ENCODE measurements around the gene SETD7. TPM values are rescaled to one million over a fixed set of nuclear protein-coding genes. Genes with fewer than 3 reads are reported as not detected.

Gene SETD7
- polyA plus RNA-seq, 2 donors, result 9.9 to 12.0 TPM

DNA sequence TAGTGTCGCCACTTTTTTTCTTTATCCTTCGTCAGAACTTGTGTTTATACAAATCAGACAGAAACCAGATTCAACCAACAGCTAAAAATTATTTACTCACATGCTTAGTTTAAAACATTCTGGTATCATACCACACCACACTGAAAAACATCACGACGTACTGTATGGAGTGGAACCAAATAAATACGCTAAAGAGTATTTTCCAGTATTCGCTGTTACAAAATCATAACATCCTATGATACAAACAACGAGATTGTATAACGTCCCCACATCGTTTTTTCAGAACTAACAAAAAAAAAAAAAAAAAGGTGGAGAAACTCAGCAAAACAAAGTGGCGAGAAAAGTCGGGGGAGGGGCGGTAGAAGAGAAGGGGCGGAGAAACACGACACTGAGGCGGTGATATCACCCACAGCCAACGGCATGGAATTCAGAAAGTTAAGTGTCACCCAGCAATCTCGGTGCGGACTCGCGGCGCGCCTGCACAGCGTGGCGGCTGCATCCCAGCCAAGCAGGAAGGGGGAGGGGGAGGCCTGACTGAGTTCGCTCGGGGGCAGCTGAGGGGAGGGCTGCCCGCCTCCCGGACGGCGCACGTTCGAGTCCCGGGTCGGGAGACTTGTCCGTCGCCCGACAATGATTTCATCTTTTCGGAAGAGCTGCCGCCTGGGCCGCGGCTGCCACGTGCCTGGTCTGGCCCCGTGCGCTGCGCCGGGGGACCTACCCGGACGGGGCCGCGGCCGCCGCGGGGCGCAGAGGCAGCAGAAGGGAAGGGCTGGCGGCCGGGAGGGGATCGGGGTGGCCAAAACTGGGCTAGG is 920 bp downstream of the SETD7 start:
- Histone ChIP-seq H3K36me3 (ENCODE audit: control insufficient read depth in 2 of 2, insufficient read depth in 2 of 2, low read length in 1 of 2) (no peaks in the 10 kb centered on the region), H3K27me3 (ENCODE audit: control insufficient read depth in 1 of 2, insufficient read depth in 2 of 2, low read length in 2 of 2) (no peaks in the 10 kb centered on the region), H3K4me1 (ENCODE audit: control insufficient read depth in 2 of 2, insufficient read depth in 2 of 2, low read length in 1 of 2) (peaks cover 0 to 4% of the 10 kb centered on the region in 2 donors), H3K27ac (ENCODE audit: low read depth in 2 of 2, low read length in 1 of 2) (peak overlapping the region; percentile 94 to 98), H3K9me3 (ENCODE audit: control insufficient read depth in 2 of 2, insufficient read depth in 1 of 2, low read depth in 1 of 2, low read length in 1 of 2) (no peaks in the 10 kb centered on the region), H3K4me3 (ENCODE audit: low read depth in 1 of 2, low read length in 2 of 2) (peak overlapping the region; percentile 66 to 93)
- 1 to 2% methylated on average over 48 to 57 of the region's 57 CpGs for WGBS, 2 donors

DNA sequence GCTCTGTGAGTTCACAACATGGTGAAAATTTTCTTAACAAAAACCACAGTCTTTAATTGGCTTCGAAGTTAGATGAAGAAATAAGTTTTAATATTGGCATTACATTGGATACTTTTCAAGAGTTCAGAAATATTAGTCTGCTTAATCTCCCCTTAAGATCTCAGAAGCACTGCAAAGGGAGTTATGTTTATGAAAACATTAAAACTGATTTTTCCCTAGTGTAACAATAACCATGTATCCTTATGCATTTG is 1.5 kb downstream of the SETD7 start:
- H3K4me1 ChIP-seq (ENCODE audit: control insufficient read depth in 2 of 2, insufficient read depth in 2 of 2, low read length in 1 of 2), result peaks cover 0 to 4% of the 10 kb centered on the region in 2 donors
- no peaks in the 10 kb centered on the region for H3K27me3 ChIP-seq (ENCODE audit: control insufficient read depth in 1 of 2, insufficient read depth in 2 of 2, low read length in 2 of 2)
- H3K36me3 ChIP-seq (ENCODE audit: control insufficient read depth in 2 of 2, insufficient read depth in 2 of 2, low read length in 1 of 2), result no peaks in the 10 kb centered on the region
- H3K27ac ChIP-seq (ENCODE audit: low read depth in 2 of 2, low read length in 1 of 2), result peak overlapping the region in 1 of 2 donors; percentile 68
- WGBS, 2 donors, result 30 to 53% methylated on average over 1 of the region's 1 CpG
- H3K9me3 ChIP-seq (ENCODE audit: control insufficient read depth in 2 of 2, insufficient read depth in 1 of 2, low read depth in 1 of 2, low read length in 1 of 2), result no peaks in the 10 kb centered on the region
- peak overlapping the region in 1 of 2 donors; percentile 66 for H3K4me3 ChIP-seq (ENCODE audit: low read depth in 1 of 2, low read length in 2 of 2)

DNA sequence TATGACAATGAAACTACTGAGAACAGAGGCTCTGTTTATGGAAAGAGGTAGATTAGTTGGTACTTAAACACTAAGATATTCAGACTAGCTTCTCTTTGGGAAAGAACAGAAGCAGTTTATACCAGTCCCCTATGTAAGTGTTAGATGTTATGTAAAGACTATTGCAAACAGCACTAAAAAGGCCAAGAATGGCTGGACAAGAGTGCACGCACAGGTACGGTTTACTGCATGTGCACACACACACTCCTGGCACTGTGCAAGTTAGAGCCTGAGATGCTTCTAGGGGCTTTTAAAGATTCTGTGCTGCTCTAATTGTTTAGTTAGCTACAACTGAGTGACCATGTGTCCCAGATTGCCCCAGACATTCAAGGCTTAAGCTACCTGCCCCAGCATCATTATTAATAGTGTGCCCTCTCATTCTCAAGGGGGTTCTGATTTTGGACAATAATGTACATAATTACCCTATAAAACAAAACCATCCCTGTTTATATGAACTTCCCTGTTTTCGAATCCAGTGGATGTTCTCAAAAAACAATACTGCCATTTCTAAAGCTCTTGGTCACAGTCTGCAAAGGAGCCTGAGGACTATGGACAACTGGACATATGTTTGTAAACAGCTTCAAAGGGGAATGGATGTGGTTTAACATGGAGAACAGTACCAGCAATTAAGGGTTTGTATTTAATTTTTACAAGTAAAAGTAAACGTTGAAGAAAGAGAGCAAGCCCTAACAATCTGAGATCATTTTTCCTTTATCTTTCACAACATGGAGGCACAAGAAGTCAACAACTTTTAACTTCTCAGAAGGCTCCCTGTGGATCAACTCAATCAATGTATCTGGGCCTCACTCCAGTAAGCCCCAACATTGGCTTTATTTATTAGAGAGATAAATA is 2.0 kb downstream of the SETD7 start:
- Histone ChIP-seq H3K9me3 (ENCODE audit: control insufficient read depth in 2 of 2, insufficient read depth in 1 of 2, low read depth in 1 of 2, low read length in 1 of 2) (no peaks in the 10 kb centered on the region), H3K4me3 (ENCODE audit: low read depth in 1 of 2, low read length in 2 of 2) (peak overlapping the region in 1 of 2 donors; percentile 66), H3K27me3 (ENCODE audit: control insufficient read depth in 1 of 2, insufficient read depth in 2 of 2, low read length in 2 of 2) (no peaks in the 10 kb centered on the region), H3K36me3 (ENCODE audit: control insufficient read depth in 2 of 2, insufficient read depth in 2 of 2, low read length in 1 of 2) (no peaks in the 10 kb centered on the region), H3K27ac (ENCODE audit: low read depth in 2 of 2, low read length in 1 of 2) (peak overlapping the region in 1 of 2 donors; percentile 68), H3K4me1 (ENCODE audit: control insufficient read depth in 2 of 2, insufficient read depth in 2 of 2, low read length in 1 of 2) (peaks cover 0 to 4% of the 10 kb centered on the region in 2 donors)
- 41 to 46% methylated on average over 4 of the region's 4 CpGs for WGBS, 2 donors

DNA sequence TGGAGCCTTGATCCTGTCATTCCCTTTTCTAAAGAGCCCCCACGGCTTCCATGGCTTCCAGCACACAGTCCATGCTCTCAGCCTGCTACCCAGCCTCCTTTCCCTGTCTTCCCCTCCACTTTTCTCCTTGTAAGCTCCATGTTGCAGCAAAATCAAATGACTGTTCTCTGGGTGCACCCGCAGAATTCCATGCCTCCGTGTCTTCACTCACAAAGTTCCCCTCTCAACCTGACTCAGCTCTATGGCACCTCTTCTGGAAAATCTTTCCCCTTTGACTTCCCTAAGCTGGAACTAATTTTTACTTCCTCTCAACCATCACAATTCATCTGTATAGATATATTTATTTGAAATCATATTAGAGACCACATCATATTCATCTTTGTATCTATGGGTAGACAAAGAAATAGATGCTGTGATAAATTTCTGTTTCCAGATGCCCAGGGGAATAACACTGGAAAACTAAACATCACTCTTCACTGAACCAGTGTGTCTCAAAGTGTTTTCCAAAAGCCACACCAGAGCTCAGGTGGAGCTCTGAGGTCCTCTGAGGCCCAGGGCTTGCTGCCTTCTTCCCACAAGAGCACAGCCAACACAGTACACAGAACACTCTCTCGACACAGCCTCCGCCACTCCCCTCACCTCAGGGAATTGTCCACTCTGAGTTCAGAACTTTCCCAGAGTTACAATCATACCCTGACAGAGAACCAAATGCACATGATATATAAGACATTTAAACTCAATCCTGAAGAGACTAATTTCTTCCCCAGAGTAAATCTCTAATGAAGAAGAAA is 3.3 kb downstream of the SETD7 start:
- 58 to 70% methylated on average over 5 of the region's 5 CpGs for WGBS, 2 donors
- H3K9me3 ChIP-seq (ENCODE audit: control insufficient read depth in 2 of 2, insufficient read depth in 1 of 2, low read depth in 1 of 2, low read length in 1 of 2), result no peaks in the 10 kb centered on the region
- H3K27ac ChIP-seq (ENCODE audit: low read depth in 2 of 2, low read length in 1 of 2), result peak overlapping the region; percentile 35 to 51
- H3K4me1 ChIP-seq (ENCODE audit: control insufficient read depth in 2 of 2, insufficient read depth in 2 of 2, low read length in 1 of 2), result peaks cover 0 to 4% of the 10 kb centered on the region in 2 donors
- H3K27me3 ChIP-seq (ENCODE audit: control insufficient read depth in 1 of 2, insufficient read depth in 2 of 2, low read length in 2 of 2), result no peaks in the 10 kb centered on the region
- no peak overlapping the region for H3K4me3 ChIP-seq (ENCODE audit: low read depth in 1 of 2, low read length in 2 of 2)
- H3K36me3 ChIP-seq (ENCODE audit: control insufficient read depth in 2 of 2, insufficient read depth in 2 of 2, low read length in 1 of 2), result no peaks in the 10 kb centered on the region

DNA sequence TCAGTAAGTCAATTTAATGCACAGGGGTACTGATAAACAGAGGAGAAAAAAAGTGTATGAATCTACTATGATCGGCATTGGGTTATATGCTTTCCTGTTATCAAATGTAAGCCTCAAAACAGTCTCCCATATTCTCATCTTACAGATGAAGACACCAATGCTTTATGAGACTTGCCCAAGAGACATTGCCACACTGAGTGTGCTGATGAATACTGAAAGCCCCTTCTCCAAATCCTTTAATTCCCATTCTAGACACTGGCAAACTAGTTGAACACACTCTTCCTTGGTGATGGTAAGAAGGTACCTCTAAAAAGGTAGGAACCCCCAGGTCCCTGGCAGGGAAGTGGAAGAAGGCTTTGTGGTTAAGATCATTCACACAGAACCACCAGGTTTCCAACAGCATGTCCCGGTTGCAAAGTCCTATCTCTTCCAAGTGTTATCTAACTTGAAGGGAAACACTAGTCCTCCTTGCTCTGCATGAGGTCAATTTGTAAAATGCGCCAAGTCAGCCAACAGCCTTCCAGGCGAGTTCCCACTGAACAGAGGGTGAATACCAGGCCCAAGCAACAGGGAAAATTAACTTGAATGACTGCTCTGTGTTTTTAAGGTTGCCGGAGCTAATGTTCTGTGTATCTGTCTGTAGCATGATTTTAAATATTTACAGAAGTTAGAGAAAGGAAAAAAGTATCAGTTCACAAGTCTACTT is 5.1 kb downstream of the SETD7 start:
- peaks cover 8% of the 10 kb centered on the region in 2 donors for H3K36me3 ChIP-seq (ENCODE audit: control insufficient read depth in 2 of 2, insufficient read depth in 2 of 2, low read length in 1 of 2)
- no peak overlapping the region for H3K4me3 ChIP-seq (ENCODE audit: low read depth in 1 of 2, low read length in 2 of 2)
- peaks cover 0 to 4% of the 10 kb centered on the region in 2 donors for H3K4me1 ChIP-seq (ENCODE audit: control insufficient read depth in 2 of 2, insufficient read depth in 2 of 2, low read length in 1 of 2)
- H3K27me3 ChIP-seq (ENCODE audit: control insufficient read depth in 1 of 2, insufficient read depth in 2 of 2, low read length in 2 of 2), result no peaks in the 10 kb centered on the region
- WGBS, 2 donors, result 55 to 60% methylated on average over 5 of the region's 5 CpGs
- no peaks in the 10 kb centered on the region for H3K9me3 ChIP-seq (ENCODE audit: control insufficient read depth in 2 of 2, insufficient read depth in 1 of 2, low read depth in 1 of 2, low read length in 1 of 2)
- H3K27ac ChIP-seq (ENCODE audit: low read depth in 2 of 2, low read length in 1 of 2), result peak overlapping the region in 1 of 2 donors; percentile 27

DNA sequence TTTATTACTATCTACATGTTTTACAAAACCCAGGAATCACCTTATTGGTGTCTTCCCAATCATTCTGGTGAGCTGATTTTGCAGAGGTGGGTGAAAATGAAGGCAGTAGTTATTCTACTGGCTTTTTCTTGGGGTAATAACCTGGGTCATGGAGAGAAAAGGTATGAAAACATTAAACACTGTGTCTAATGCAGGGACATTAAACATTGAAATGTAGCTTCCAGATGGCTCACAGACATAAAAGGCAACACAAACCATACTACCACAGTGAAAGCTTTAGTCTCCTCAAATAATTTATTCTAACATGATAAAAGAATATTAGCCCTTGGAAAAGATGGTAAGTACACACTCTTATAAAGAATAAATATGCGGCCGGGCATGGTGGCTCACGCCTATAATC is 8.0 kb downstream of the SETD7 start:
- H3K4me1 ChIP-seq (ENCODE audit: control insufficient read depth in 2 of 2, insufficient read depth in 2 of 2, low read length in 1 of 2), result peaks cover 0 to 4% of the 10 kb centered on the region in 2 donors
- WGBS, 2 donors, result 94 to 95% methylated on average over 3 of the region's 3 CpGs
- no peaks in the 10 kb centered on the region for H3K9me3 ChIP-seq (ENCODE audit: control insufficient read depth in 2 of 2, insufficient read depth in 1 of 2, low read depth in 1 of 2, low read length in 1 of 2)
- H3K36me3 ChIP-seq (ENCODE audit: control insufficient read depth in 2 of 2, insufficient read depth in 2 of 2, low read length in 1 of 2), result peaks cover 8 to 12% of the 10 kb centered on the region in 2 donors
- H3K27me3 ChIP-seq (ENCODE audit: control insufficient read depth in 1 of 2, insufficient read depth in 2 of 2, low read length in 2 of 2), result no peaks in the 10 kb centered on the region
- no peak overlapping the region for H3K4me3 ChIP-seq (ENCODE audit: low read depth in 1 of 2, low read length in 2 of 2)
- H3K27ac ChIP-seq (ENCODE audit: low read depth in 2 of 2, low read length in 1 of 2), result no peak overlapping the region

DNA sequence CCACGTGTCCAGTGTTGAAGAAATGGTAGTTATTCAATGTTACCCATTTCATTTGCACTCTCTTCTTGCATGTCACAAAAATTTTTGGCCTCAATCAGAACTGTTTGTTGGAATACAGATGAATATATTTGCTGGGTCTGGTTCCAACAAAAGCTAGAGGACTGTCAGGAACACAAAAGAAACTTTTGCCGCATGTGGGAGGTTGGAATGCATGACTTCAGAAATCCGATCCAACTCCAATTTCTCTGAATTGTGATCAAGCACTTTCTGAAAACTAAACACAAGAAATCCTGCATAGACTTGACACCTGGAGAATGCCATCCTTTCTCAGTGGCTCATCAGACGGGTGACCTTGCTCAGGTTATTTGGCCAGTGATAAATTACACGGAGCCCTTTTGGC is 15.4 kb downstream of the SETD7 start:
- 53 to 63% methylated on average over 5 of the region's 5 CpGs for WGBS, 2 donors
- Histone ChIP-seq H3K9me3 (ENCODE audit: control insufficient read depth in 2 of 2, insufficient read depth in 1 of 2, low read depth in 1 of 2, low read length in 1 of 2) (no peaks in the 10 kb centered on the region), H3K4me1 (ENCODE audit: control insufficient read depth in 2 of 2, insufficient read depth in 2 of 2, low read length in 1 of 2) (no peaks in the 10 kb centered on the region), H3K36me3 (ENCODE audit: control insufficient read depth in 2 of 2, insufficient read depth in 2 of 2, low read length in 1 of 2) (peaks cover 0 to 2% of the 10 kb centered on the region in 2 donors), H3K27me3 (ENCODE audit: control insufficient read depth in 1 of 2, insufficient read depth in 2 of 2, low read length in 2 of 2) (no peaks in the 10 kb centered on the region), H3K4me3 (ENCODE audit: low read depth in 1 of 2, low read length in 2 of 2) (no peak overlapping the region), H3K27ac (ENCODE audit: low read depth in 2 of 2, low read length in 1 of 2) (no peak overlapping the region)

DNA sequence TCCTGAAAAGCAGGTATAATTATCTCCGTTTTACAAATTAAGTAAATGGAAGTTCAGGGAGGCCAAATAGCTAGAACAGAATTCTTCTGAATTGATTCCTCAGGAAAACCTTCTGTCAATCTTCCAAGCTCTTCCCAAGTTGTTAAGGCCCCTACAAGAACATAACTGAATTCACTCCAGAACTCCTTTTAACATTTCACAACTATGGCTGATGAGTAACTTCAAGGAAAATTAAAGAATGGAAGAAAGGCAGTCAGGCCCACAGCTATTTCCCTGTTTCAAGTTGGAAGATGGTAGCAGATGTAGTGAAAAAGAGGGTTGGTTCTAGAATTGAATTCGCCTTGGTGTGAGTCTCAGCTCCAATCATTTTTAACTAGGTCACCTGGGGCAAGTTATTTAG is 15.9 kb downstream of the SETD7 start:
- Histone ChIP-seq H3K27me3 (ENCODE audit: control insufficient read depth in 1 of 2, insufficient read depth in 2 of 2, low read length in 2 of 2) (no peaks in the 10 kb centered on the region), H3K9me3 (ENCODE audit: control insufficient read depth in 2 of 2, insufficient read depth in 1 of 2, low read depth in 1 of 2, low read length in 1 of 2) (no peaks in the 10 kb centered on the region), H3K36me3 (ENCODE audit: control insufficient read depth in 2 of 2, insufficient read depth in 2 of 2, low read length in 1 of 2) (no peaks in the 10 kb centered on the region), H3K4me1 (ENCODE audit: control insufficient read depth in 2 of 2, insufficient read depth in 2 of 2, low read length in 1 of 2) (no peaks in the 10 kb centered on the region), H3K4me3 (ENCODE audit: low read depth in 1 of 2, low read length in 2 of 2) (no peak overlapping the region), H3K27ac (ENCODE audit: low read depth in 2 of 2, low read length in 1 of 2) (no peak overlapping the region)
- 91 to 93% methylated on average over 2 of the region's 2 CpGs for WGBS, 2 donors

DNA sequence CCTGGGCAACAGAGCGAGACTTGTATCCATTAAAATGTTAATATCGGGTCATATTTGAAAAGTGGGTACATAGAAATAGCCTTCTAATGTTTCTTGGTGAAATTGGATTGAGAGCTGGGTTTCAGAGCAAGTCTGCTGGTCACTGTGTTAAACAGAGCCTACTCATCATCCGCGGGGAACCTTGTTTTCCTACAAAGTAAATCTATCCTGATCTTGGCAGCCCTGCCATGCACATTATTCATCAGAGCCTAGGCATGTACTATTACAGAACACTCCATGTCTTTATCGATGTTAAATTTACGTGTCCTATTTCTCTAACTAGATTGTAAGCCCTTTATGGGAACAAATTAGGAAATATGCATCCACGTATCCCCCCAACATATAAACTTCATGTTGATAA is 18.7 kb downstream of the SETD7 start:
- no peaks in the 10 kb centered on the region for H3K27me3 ChIP-seq (ENCODE audit: control insufficient read depth in 1 of 2, insufficient read depth in 2 of 2, low read length in 2 of 2)
- H3K4me3 ChIP-seq (ENCODE audit: low read depth in 1 of 2, low read length in 2 of 2), result no peak overlapping the region
- H3K4me1 ChIP-seq (ENCODE audit: control insufficient read depth in 2 of 2, insufficient read depth in 2 of 2, low read length in 1 of 2), result no peaks in the 10 kb centered on the region
- 94% methylated on average over 7 of the region's 7 CpGs for whole genome bisulfite sequencing, 2 donors
- peaks cover 0 to 5% of the 10 kb centered on the region in 2 donors for H3K36me3 ChIP-seq (ENCODE audit: control insufficient read depth in 2 of 2, insufficient read depth in 2 of 2, low read length in 1 of 2)
- no peaks in the 10 kb centered on the region for H3K9me3 ChIP-seq (ENCODE audit: control insufficient read depth in 2 of 2, insufficient read depth in 1 of 2, low read depth in 1 of 2, low read length in 1 of 2)
- no peak overlapping the region for H3K27ac ChIP-seq (ENCODE audit: low read depth in 2 of 2, low read length in 1 of 2)

Data from esophagus (tissue), 2 donors.